ENCODE data around the gene DPP9.

GRCh38 chr19:4710281-4710600 lies 13.4 kb downstream of the DPP9 start:
- TF ChIP-seq POLR2AphosphoS5 (IDR thresholded peaks at IDR 0.05; ENCODE audit: borderline replicate concordance, low read depth, low read length), result no peak
- TF ChIP-seq EZH2 (IDR thresholded peaks at IDR 0.05), result no peak
- TF ChIP-seq FOXP2 (optimal IDR thresholded peaks at IDR 0.05; ENCODE audit: control extremely low read depth, extremely low read length, insufficient read depth), result no peak

Measured in SK-N-MC (cell line).